ENCODE measurements around the gene PTPRG.

Gene PTPRG

GRCh38 chr3:62142331-62143085 is 581.1 kb downstream of the PTPRG start:
- DNase-seq = no peak

GRCh38 chr3:62143843-62144450 is 582.6 kb downstream of the PTPRG start:
- no peak for DNase-seq

- no peak for DNase-seq
Measured at GRCh38 chr3:62144482-62144881, 583.1 kb downstream of the PTPRG start.

- no peak for DNase-seq
Measured at GRCh38 chr3:62145086-62145757, 583.9 kb downstream of the PTPRG start.

- no peak for DNase-seq
Measured at GRCh38 chr3:62149539-62149938, 588.2 kb downstream of the PTPRG start.

- no peak for DNase-seq
Measured at GRCh38 chr3:62149962-62150361, 588.6 kb downstream of the PTPRG start.

GRCh38 chr3:62151591-62151990 is 590.2 kb downstream of the PTPRG start:
- no peak for DNase-seq

GRCh38 chr3:62153231-62153630 is 591.9 kb downstream of the PTPRG start:
- no peak for DNase-seq

- no peak for DNase-seq
Measured at GRCh38 chr3:62154457-62155148, 593.2 kb downstream of the PTPRG start.

- no peak for DNase-seq
Measured at GRCh38 chr3:62159056-62159708, 597.8 kb downstream of the PTPRG start.

- DNase-seq = no peak
Measured at GRCh38 chr3:62159709-62160092, 598.3 kb downstream of the PTPRG start.

- no peak for DNase-seq
Measured at GRCh38 chr3:62161371-62161770, 600.0 kb downstream of the PTPRG start.

GRCh38 chr3:62164196-62164595 is 602.8 kb downstream of the PTPRG start:
- DNase-seq = no peak

- DNase-seq = no peak
Measured at GRCh38 chr3:62164746-62165145, 603.4 kb downstream of the PTPRG start.

- DNase-seq = no peak
Measured at GRCh38 chr3:62167566-62168262, 606.3 kb downstream of the PTPRG start.

- DNase-seq = no peak
Measured at GRCh38 chr3:62168356-62168755, 607.0 kb downstream of the PTPRG start.

- no peak for DNase-seq
Measured at GRCh38 chr3:62169906-62170660, 608.7 kb downstream of the PTPRG start.

GRCh38 chr3:62171789-62172188 is 610.4 kb downstream of the PTPRG start:
- no peak for DNase-seq

GRCh38 chr3:62172199-62172598 is 610.8 kb downstream of the PTPRG start:
- DNase-seq = no peak

GRCh38 chr3:62173939-62174515 is 612.7 kb downstream of the PTPRG start:
- no peak for DNase-seq

- no peak for DNase-seq
Measured at GRCh38 chr3:62175161-62175560, 613.8 kb downstream of the PTPRG start.

All from activated effector memory CD4-positive, alpha-beta T cell treated with Interleukin-2 at 50 U/mL for 16 hours (primary cell).